SHP77 treated with DMSO at 0.1 percent for 48 hours (cell line): Measurements from ENCODE around the gene MYH7B.

Experiments
- DNase-seq: peaks from one replicate; lab custom pipeline; 2025; lab: John Stamatoyannopoulos, UW

Gene MYH7B

GRCh38 chr20:34945315-34946077 lies 10.2 kb upstream of the MYH7B start:
- no peak for DNase-seq

- DNase-seq = no peak
Observed at GRCh38 chr20:34946661-34947060, 9.0 kb upstream of the MYH7B start.

- no peak for DNase-seq
Observed at GRCh38 chr20:34947336-34947735, 8.3 kb upstream of the MYH7B start.

GRCh38 chr20:34948030-34948429 lies 7.6 kb upstream of the MYH7B start:
- DNase-seq = no peak

- DNase-seq = no peak
Observed at GRCh38 chr20:34949120-34949519, 6.5 kb upstream of the MYH7B start.

GRCh38 chr20:34951252-34951651 lies 4.4 kb upstream of the MYH7B start:
- no peak for DNase-seq

- DNase-seq = no peak
Observed at GRCh38 chr20:34951652-34952051, 4.0 kb upstream of the MYH7B start.

- no peak for DNase-seq
Observed at GRCh38 chr20:34952671-34953070, 3.0 kb upstream of the MYH7B start.

GRCh38 chr20:34953960-34954359 lies 1.7 kb upstream of the MYH7B start:
- DNase-seq = no peak

- DNase-seq = peak; percentile 58
Observed at GRCh38 chr20:34954904-34955230, 801 bp upstream of the MYH7B start.

GRCh38 chr20:34956041-34956458 lies 382 bp downstream of the MYH7B start:
- DNase-seq = no peak

GRCh38 chr20:34956751-34957472 lies 1.2 kb downstream of the MYH7B start:
- no peak for DNase-seq

GRCh38 chr20:34964486-34964885 lies 8.8 kb downstream of the MYH7B start:
- no peak for DNase-seq

- DNase-seq = no peak
Observed at GRCh38 chr20:34965051-34965450, 9.4 kb downstream of the MYH7B start.

- DNase-seq = no peak
Observed at GRCh38 chr20:34967421-34967820, 11.8 kb downstream of the MYH7B start.

GRCh38 chr20:34968042-34968775 lies 12.5 kb downstream of the MYH7B start:
- DNase-seq = no peak

- no peak for DNase-seq
Observed at GRCh38 chr20:34970193-34970840, 14.6 kb downstream of the MYH7B start.

GRCh38 chr20:34970846-34971560 lies 15.3 kb downstream of the MYH7B start:
- no peak for DNase-seq

- no peak for DNase-seq
Observed at GRCh38 chr20:34971561-34972235, 16.0 kb downstream of the MYH7B start.

- DNase-seq = no peak
Observed at GRCh38 chr20:34974246-34974645, 18.6 kb downstream of the MYH7B start.

- DNase-seq = no peak
Observed at GRCh38 chr20:34976286-34976685, 20.6 kb downstream of the MYH7B start.
